Measurements from ENCODE around the gene NELL2.

Gene NELL2

GRCh38 chr12:44618946-44619345, 257.2 kb downstream of the NELL2 start:
- no peaks in the 10 kb centered on the region for H3K36me3 ChIP-seq (ENCODE audit: insufficient read depth, low read length)
- H3K9me3 ChIP-seq (ENCODE audit: control insufficient read depth, insufficient read depth, low read length) = no peaks in the 10 kb centered on the region
- H3K9ac ChIP-seq (ENCODE audit: low read depth, low read length) = no peak overlapping the region
- H3K4me1 ChIP-seq (ENCODE audit: insufficient read depth, low read length) = no peaks in the 10 kb centered on the region

GRCh38 chr12:44616402-44616801, 259.7 kb downstream of the NELL2 start:
- Histone ChIP-seq H3K9ac (ENCODE audit: low read depth, low read length) (no peak overlapping the region), H3K4me1 (ENCODE audit: insufficient read depth, low read length) (no peaks in the 10 kb centered on the region), H3K36me3 (ENCODE audit: insufficient read depth, low read length) (no peaks in the 10 kb centered on the region), H3K9me3 (ENCODE audit: control insufficient read depth, insufficient read depth, low read length) (no peaks in the 10 kb centered on the region)

- Histone ChIP-seq H3K9ac (ENCODE audit: low read depth, low read length) (no peak overlapping the region), H3K36me3 (ENCODE audit: insufficient read depth, low read length) (no peaks in the 10 kb centered on the region), H3K4me1 (ENCODE audit: insufficient read depth, low read length) (no peaks in the 10 kb centered on the region), H3K9me3 (ENCODE audit: control insufficient read depth, insufficient read depth, low read length) (no peaks in the 10 kb centered on the region)
These were observed 264.6 kb downstream of the NELL2 start for GRCh38 chr12:44611538-44611937.

- Histone ChIP-seq H3K9me3 (ENCODE audit: control insufficient read depth, insufficient read depth, low read length) (no peaks in the 10 kb centered on the region), H3K9ac (ENCODE audit: low read depth, low read length) (no peak overlapping the region), H3K4me1 (ENCODE audit: insufficient read depth, low read length) (no peaks in the 10 kb centered on the region), H3K36me3 (ENCODE audit: insufficient read depth, low read length) (no peaks in the 10 kb centered on the region)
These were observed 272.4 kb downstream of the NELL2 start for GRCh38 chr12:44603701-44604100.

GRCh38 chr12:44592626-44593025, 283.5 kb downstream of the NELL2 start:
- H3K4me1 ChIP-seq (ENCODE audit: insufficient read depth, low read length) = peaks cover 10% of the 10 kb centered on the region
- no peak overlapping the region for H3K9ac ChIP-seq (ENCODE audit: low read depth, low read length)
- no peaks in the 10 kb centered on the region for H3K9me3 ChIP-seq (ENCODE audit: control insufficient read depth, insufficient read depth, low read length)
- no peaks in the 10 kb centered on the region for H3K36me3 ChIP-seq (ENCODE audit: insufficient read depth, low read length)

- Histone ChIP-seq H3K36me3 (ENCODE audit: insufficient read depth, low read length) (no peaks in the 10 kb centered on the region), H3K4me1 (ENCODE audit: insufficient read depth, low read length) (peaks cover 14% of the 10 kb centered on the region), H3K9ac (ENCODE audit: low read depth, low read length) (no peak overlapping the region), H3K9me3 (ENCODE audit: control insufficient read depth, insufficient read depth, low read length) (no peaks in the 10 kb centered on the region)
These were observed 286.4 kb downstream of the NELL2 start for GRCh38 chr12:44589697-44590096.

DNA sequence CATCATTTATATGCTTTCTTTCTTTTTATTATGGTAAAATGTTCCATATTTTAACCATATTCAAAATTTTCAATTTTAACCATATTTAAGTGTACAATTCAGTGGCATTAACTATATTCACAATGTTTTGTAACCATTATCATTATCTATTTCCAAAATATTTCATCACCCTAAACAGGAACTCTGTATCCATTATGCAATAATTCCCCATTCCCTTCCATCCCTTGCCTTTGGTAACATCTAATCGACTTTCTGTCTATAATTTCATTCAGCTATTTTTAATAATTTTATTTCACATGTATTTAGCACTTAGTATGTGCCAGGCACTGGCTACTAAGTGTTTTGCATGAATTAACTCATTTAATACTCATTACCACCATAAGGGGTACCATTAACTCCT, 287.5 kb downstream of the NELL2 start:
- Histone ChIP-seq H3K9me3 (ENCODE audit: control insufficient read depth, insufficient read depth, low read length) (no peaks in the 10 kb centered on the region), H3K4me1 (ENCODE audit: insufficient read depth, low read length) (peaks cover 22% of the 10 kb centered on the region), H3K36me3 (ENCODE audit: insufficient read depth, low read length) (no peaks in the 10 kb centered on the region), H3K9ac (ENCODE audit: low read depth, low read length) (no peak overlapping the region)

DNA sequence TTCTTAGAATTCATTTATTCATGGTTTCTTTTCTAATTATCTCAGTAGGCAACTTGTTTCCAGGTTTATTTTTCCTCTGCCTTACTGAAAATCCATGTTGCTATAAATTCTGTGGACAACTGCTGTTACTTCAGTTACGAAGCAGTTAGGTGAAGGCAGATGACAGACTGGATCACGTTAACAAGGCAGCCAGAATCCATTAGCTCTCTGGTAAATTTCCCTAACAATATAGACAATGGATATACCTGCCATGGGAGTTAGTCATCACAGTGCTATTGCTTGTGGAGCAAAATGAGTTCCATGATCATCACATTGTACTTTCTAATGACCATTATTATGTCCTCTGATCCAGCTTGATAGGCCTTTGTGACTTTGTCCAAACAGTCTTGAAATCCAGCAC, 291.5 kb downstream of the NELL2 start:
- Histone ChIP-seq H3K4me1 (ENCODE audit: insufficient read depth, low read length) (peaks cover 44% of the 10 kb centered on the region), H3K36me3 (ENCODE audit: insufficient read depth, low read length) (no peaks in the 10 kb centered on the region), H3K9ac (ENCODE audit: low read depth, low read length) (no peak overlapping the region), H3K9me3 (ENCODE audit: control insufficient read depth, insufficient read depth, low read length) (no peaks in the 10 kb centered on the region)

DNA sequence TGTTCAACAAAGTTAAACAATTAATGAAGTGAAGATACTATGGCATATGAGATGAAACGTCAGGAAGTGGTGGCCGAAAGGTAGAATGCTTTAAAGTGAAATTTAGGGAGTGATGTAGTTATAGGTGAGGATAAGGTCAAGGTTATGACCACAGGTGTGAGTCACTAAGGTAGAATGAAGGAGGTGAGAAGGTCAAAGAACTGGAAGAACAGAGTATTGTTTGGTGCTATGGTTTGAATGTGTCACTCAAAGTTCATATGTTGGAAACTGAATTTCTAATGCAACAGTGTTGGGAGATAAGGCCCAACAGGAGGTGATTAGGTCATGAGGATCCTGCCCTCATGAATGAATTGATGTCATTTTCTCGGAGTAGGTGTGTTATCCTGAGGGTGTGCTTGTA, 293.6 kb downstream of the NELL2 start:
- Histone ChIP-seq H3K4me1 (ENCODE audit: insufficient read depth, low read length) (peaks cover 44% of the 10 kb centered on the region), H3K36me3 (ENCODE audit: insufficient read depth, low read length) (no peaks in the 10 kb centered on the region), H3K9ac (ENCODE audit: low read depth, low read length) (no peak overlapping the region), H3K9me3 (ENCODE audit: control insufficient read depth, insufficient read depth, low read length) (no peaks in the 10 kb centered on the region)

DNA sequence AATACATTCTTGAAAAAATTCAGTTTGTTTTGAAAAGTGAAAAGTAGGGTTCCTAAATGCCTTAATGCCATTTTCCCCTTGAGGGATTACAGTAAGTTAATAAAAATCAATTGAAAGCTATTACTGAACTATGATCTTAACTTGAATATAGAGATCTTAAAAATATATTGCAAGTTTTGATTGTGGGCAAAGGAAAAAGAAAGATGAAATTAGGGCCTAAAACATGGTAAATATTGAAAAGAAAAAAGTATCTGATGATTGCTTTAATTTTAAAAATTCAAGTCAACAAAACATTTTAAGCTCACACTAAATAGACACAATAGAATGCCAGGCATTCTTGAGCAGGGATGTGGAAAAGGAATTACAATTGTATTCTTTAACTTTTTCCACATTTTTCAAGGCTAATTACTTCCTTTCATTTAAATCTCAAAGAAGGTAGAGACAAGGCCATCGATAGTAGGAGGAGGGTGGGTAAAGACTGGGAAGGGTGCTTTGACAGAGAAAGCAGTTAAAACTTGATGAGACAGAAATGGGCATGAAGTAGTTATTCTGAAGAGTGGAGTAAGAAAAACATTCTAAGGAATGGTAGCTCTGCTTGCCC, 294.4 kb downstream of the NELL2 start:
- H3K9ac ChIP-seq (ENCODE audit: low read depth, low read length) = peak overlapping the region; percentile 14; the same call in 1 of the 2 replicates
- H3K36me3 ChIP-seq (ENCODE audit: insufficient read depth, low read length) = no peaks in the 10 kb centered on the region
- H3K4me1 ChIP-seq (ENCODE audit: insufficient read depth, low read length) = peaks cover 44% of the 10 kb centered on the region
- no peaks in the 10 kb centered on the region for H3K9me3 ChIP-seq (ENCODE audit: control insufficient read depth, insufficient read depth, low read length)

DNA sequence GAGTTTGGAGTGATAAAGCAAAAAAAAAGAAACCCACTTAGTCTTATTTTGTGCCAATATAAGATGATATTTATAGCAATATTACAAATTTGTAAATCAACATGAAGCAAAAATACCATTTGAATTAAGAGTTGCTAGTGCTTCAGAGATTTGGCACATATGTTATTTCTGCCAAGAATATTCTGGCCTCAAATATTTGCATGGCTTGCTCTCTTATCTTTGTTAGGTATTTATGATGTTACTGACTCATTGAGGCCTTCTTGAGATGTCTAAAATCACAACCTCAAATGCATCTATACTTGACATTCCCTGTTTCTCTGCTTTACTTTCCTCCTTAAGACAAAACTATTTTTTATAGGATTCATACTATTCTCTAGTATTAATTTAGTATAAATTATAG, 301.5 kb downstream of the NELL2 start:
- Histone ChIP-seq H3K9me3 (ENCODE audit: control insufficient read depth, insufficient read depth, low read length) (no peaks in the 10 kb centered on the region), H3K4me1 (ENCODE audit: insufficient read depth, low read length) (peaks cover 17% of the 10 kb centered on the region), H3K9ac (ENCODE audit: low read depth, low read length) (no peak overlapping the region)

GRCh38 chr12:44573723-44574122, 302.4 kb downstream of the NELL2 start:
- H3K9me3 ChIP-seq (ENCODE audit: control insufficient read depth, insufficient read depth, low read length) = no peaks in the 10 kb centered on the region
- H3K36me3 ChIP-seq (ENCODE audit: insufficient read depth, low read length) = no peaks in the 10 kb centered on the region
- no peak overlapping the region for H3K9ac ChIP-seq (ENCODE audit: low read depth, low read length)
- H3K4me1 ChIP-seq (ENCODE audit: insufficient read depth, low read length) = peaks cover 11% of the 10 kb centered on the region

More for the DNA sequence above, 301.5 kb downstream of the NELL2 start:
- no peaks in the 10 kb centered on the region for H3K36me3 ChIP-seq (ENCODE audit: insufficient read depth, low read length)

DNA sequence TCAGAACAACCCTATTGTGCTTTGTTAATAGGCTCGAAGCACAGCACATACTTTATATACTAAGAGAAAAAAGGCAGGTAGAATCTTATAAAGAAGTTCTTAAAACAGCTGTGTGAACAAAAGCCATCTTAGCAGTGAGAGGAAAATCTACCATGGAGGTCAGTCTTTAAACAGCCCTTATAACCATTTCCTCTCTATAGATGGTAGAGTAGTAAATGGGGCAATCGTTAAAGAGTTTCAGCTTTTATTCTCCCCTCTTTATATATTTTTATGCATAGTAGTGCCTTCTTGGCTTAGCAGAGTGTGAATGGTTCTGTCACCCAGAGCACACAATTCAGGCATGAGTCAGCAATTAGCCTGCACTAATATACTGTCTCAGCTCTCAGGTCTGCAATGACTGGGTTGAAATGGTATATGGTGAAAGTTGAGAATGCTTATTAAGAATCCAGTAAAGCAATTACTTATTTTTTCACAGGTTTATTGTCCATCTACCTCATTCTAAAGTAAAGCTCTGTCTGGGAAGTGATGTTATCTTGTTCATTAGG, 305.0 kb downstream of the NELL2 start:
- no peak overlapping the region for H3K9ac ChIP-seq (ENCODE audit: low read depth, low read length)
- no peaks in the 10 kb centered on the region for H3K9me3 ChIP-seq (ENCODE audit: control insufficient read depth, insufficient read depth, low read length)
- no peaks in the 10 kb centered on the region; the same call in 1 of the 2 replicates for H3K36me3 ChIP-seq (ENCODE audit: insufficient read depth, low read length)
- peaks cover 11% of the 10 kb centered on the region for H3K4me1 ChIP-seq (ENCODE audit: insufficient read depth, low read length)

DNA sequence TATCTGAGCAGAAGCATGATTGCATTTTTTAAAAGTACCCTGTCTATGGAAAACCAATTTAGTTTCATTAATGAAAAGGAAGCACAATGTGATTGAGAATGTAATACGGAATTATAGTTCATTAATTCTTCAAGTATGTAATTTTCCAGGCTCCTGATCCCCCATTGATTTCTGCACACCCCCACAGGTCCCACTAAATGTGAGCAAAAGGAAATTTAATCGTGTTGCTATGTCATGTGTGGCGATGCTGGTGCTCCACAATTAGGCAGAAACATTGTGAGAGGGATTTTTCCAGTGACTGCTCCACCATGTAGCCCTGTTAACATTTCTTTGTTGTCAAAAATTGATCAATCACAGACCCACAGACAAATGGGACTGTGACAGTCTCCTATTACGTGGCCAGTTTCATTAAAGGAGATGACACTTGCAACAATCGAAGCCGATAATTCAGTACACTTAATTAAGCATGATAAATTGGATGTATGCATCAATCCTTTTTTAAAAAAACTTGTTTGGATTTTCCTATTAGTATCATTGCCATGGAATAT, 306.0 kb downstream of the NELL2 start:
- Histone ChIP-seq H3K36me3 (ENCODE audit: insufficient read depth, low read length) (no peaks in the 10 kb centered on the region; the same call in 1 of the 2 replicates), H3K9me3 (ENCODE audit: control insufficient read depth, insufficient read depth, low read length) (no peaks in the 10 kb centered on the region), H3K4me1 (ENCODE audit: insufficient read depth, low read length) (peaks cover 11% of the 10 kb centered on the region)

DNA sequence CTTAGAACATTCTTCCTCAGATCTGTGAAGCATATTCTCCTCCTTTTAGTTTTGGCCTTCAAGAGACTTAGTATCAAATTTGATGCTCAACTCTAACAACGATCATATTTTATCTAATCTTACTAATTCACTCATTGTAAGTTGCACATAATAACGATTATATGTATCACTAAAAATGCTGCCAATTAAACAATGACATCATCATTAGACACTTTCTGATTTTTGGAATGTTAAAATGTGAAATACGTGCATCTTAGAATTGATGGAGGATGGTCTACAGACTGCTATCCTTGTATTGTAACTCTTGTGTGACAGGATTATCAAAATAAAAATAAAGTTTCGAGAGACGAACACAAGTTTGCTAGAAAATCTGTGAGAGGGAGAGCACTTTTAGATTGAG, 311.0 kb downstream of the NELL2 start:
- Histone ChIP-seq H3K4me1 (ENCODE audit: insufficient read depth, low read length) (no peaks in the 10 kb centered on the region), H3K36me3 (ENCODE audit: insufficient read depth, low read length) (no peaks in the 10 kb centered on the region; the same call in 1 of the 2 replicates), H3K9ac (ENCODE audit: low read depth, low read length) (no peak overlapping the region), H3K9me3 (ENCODE audit: control insufficient read depth, insufficient read depth, low read length) (no peaks in the 10 kb centered on the region)

More for the DNA sequence above, 306.0 kb downstream of the NELL2 start:
- no peak overlapping the region for H3K9ac ChIP-seq (ENCODE audit: low read depth, low read length)

Data from ES-I3 (cell line).